ENCODE measurements around the gene C5orf58. TPM values are rescaled to one million over a fixed set of nuclear protein-coding genes. Genes with fewer than 3 reads are reported as not detected.
A peak's percentile ranks its signal among the peaks of the same experiment; 100 is the strongest.

C5orf58 gene
- total RNA-seq, 2 experiments from 2014 or later = not detected

DNA sequence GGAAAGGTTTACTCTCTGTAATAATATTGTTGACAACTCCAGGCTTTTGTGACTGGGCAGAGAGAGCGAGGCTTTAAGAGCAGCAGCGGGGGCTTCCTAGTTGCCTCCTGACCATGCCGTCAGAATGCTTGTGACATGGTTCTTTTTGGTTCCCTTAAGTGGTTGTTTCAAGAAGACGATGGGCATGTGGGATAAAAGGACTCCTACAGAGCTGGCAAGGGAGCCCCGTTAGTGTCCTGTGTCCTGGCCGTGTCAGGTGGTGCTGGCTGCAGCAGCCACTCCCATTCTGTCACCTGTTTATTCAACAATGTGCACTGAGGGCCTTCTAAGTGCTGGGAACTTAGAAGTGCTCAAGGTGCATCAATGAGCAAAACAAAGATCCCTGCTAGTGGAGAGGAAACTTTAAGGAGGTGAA lies 45.1 kb downstream of the C5orf58 start:
- H3K27ac ChIP-seq (ENCODE audit: low read depth in 1 of 2, low read length in 2 of 2) = peak overlapping the region; percentile 72 to 97
- peak overlapping the region; percentile 25 for H3K4me3 ChIP-seq (ENCODE audit: low read length)
- H3K4me3 Mint-ChIP-seq = peak overlapping the region; percentile 87
- ChIA-PET POLR2A (interaction anchor here (0.7 to 10.5 kb wide), 12 partner anchors 11 to 60 kb away, joined by 3 to 426 read pairs (median 26); partner anchors contain the start of gene LCP2), CTCF (interaction anchor here (0.8 to 5.9 kb wide), 7 partner anchors 10 to 61 kb away, joined by 3 to 26 read pairs (median 13); partner anchors contain the start of gene LCP2)
- peaks cover 81% of the 10 kb centered on the region for H3K36me3 Mint-ChIP-seq (ENCODE audit: low read depth)
- H3K27me3 ChIP-seq (ENCODE audit: control insufficient read depth in 1 of 2, insufficient read depth in 2 of 2, low read length in 2 of 2) = no peaks in the 10 kb centered on the region
- peak in 2 of 14 experiments; percentile 56 to 58 for DNase-seq
- H3K4me1 Mint-ChIP-seq (ENCODE audit: low read depth) = peaks cover 92% of the 10 kb centered on the region
- ATAC-seq (ENCODE audit: poor library complexity) = no peak
- TF ChIP-seq CTCF (IDR thresholded peaks at IDR 0.05) = no peak
- no peaks in the 10 kb centered on the region for H3K27me3 Mint-ChIP-seq
- H3K9me3 ChIP-seq (ENCODE audit: control insufficient read depth in 1 of 2, insufficient read depth in 1 of 2, low read length in 2 of 2) = no peaks in the 10 kb centered on the region
- H3K27ac Mint-ChIP-seq = peak overlapping the region; percentile 96
- intact Hi-C loops (cut with DNase I, micrococcal nuclease) = loop anchor here in 1 of 2 experiments (1.0 to 2.0 kb wide), 3 partner anchors 10 to 19 kb away; partner anchors contain the start of gene LCP2
- H3K36me3 ChIP-seq (ENCODE audit: insufficient read depth, low read length) = peaks cover 80% of the 10 kb centered on the region
- H3K9me3 Mint-ChIP-seq = no peaks in the 10 kb centered on the region
- H3K4me1 ChIP-seq (ENCODE audit: insufficient read depth, low read length) = peaks cover 98% of the 10 kb centered on the region

- ChIA-PET POLR2A (interaction anchor here (0.6 to 10.5 kb wide), 14 partner anchors 8 to 59 kb away, joined by 3 to 426 read pairs (median 8); partner anchors contain the start of gene LCP2), CTCF (interaction anchor here (0.9 to 5.9 kb wide), 7 partner anchors 12 to 60 kb away, joined by 3 to 26 read pairs (median 13); partner anchors contain the start of gene LCP2)
- Histone ChIP-seq H3K4me3 (ENCODE audit: low read length) (peak overlapping the region; percentile 28), H3K27me3 (ENCODE audit: control insufficient read depth in 1 of 2, insufficient read depth in 2 of 2, low read length in 2 of 2) (no peaks in the 10 kb centered on the region), H3K4me1 (ENCODE audit: insufficient read depth, low read length) (peaks cover 98% of the 10 kb centered on the region), H3K9me3 (ENCODE audit: control insufficient read depth in 1 of 2, insufficient read depth in 1 of 2, low read length in 2 of 2) (no peaks in the 10 kb centered on the region), H3K27ac (ENCODE audit: low read depth in 1 of 2, low read length in 2 of 2) (peak overlapping the region; percentile 63 to 92), H3K36me3 (ENCODE audit: insufficient read depth, low read length) (peaks cover 80% of the 10 kb centered on the region)
- ATAC-seq (ENCODE audit: poor library complexity) (peak; percentile 67), DNase-seq (peak; percentile 76 to 95 (median 84))
- no peaks in the 10 kb centered on the region for H3K27me3 Mint-ChIP-seq
- H3K9me3 Mint-ChIP-seq = no peaks in the 10 kb centered on the region
- peaks cover 81% of the 10 kb centered on the region for H3K36me3 Mint-ChIP-seq (ENCODE audit: low read depth)
- intact Hi-C loops (cut with DNase I, micrococcal nuclease) = loop anchor here in 1 of 2 experiments (1.0 to 2.0 kb wide), 4 partner anchors 8 to 18 kb away; partner anchors contain the start of gene LCP2
- TF ChIP-seq CTCF (IDR thresholded peaks at IDR 0.05) = no peak
- H3K4me3 Mint-ChIP-seq = peak overlapping the region; percentile 85
- peaks cover 92% of the 10 kb centered on the region for H3K4me1 Mint-ChIP-seq (ENCODE audit: low read depth)
- peak overlapping the region; percentile 96 for H3K27ac Mint-ChIP-seq
Observed at GRCh38 chr5:170278611-170279458, 46.0 kb downstream of the C5orf58 start.

GRCh38 chr5:170279459-170279817 lies 46.7 kb downstream of the C5orf58 start:
- ATAC-seq (ENCODE audit: poor library complexity) (no peak), DNase-seq (no peak)
- H3K27ac ChIP-seq (ENCODE audit: low read depth in 1 of 2, low read length in 2 of 2) = peak overlapping the region; percentile 63 to 92
- Mint-ChIP-seq H3K4me1 (ENCODE audit: low read depth) (peaks cover 92% of the 10 kb centered on the region), H3K27me3 (no peaks in the 10 kb centered on the region), H3K9me3 (no peaks in the 10 kb centered on the region), H3K4me3 (peak overlapping the region; percentile 85), H3K27ac (peak overlapping the region; percentile 96), H3K36me3 (ENCODE audit: low read depth) (peaks cover 81% of the 10 kb centered on the region)
- ChIA-PET POLR2A (interaction anchor here (0.7 to 10.5 kb wide), 9 partner anchors 9 to 53 kb away, joined by 3 to 426 read pairs (median 27); partner anchors contain the start of gene LCP2), CTCF (interaction anchor here (0.9 to 3.8 kb wide), 6 partner anchors 13 to 60 kb away, joined by 3 to 18 read pairs (median 10); partner anchors contain the start of gene LCP2)
- no peaks in the 10 kb centered on the region for H3K27me3 ChIP-seq (ENCODE audit: control insufficient read depth in 1 of 2, insufficient read depth in 2 of 2, low read length in 2 of 2)
- H3K9me3 ChIP-seq (ENCODE audit: control insufficient read depth in 1 of 2, insufficient read depth in 1 of 2, low read length in 2 of 2) = no peaks in the 10 kb centered on the region
- intact Hi-C loops (cut with DNase I, micrococcal nuclease) = loop anchor here in 1 of 2 experiments (1.0 to 2.0 kb wide), 2 partner anchors 8 to 17 kb away; no protein-coding TSS in a partner anchor
- no peak for TF ChIP-seq CTCF (IDR thresholded peaks at IDR 0.05)
- peaks cover 97% of the 10 kb centered on the region for H3K4me1 ChIP-seq (ENCODE audit: insufficient read depth, low read length)
- H3K36me3 ChIP-seq (ENCODE audit: insufficient read depth, low read length) = peaks cover 80% of the 10 kb centered on the region
- peak overlapping the region; percentile 28 for H3K4me3 ChIP-seq (ENCODE audit: low read length)

Data from CD4-positive, alpha-beta T cell (primary cell).